BE2C (cell line): ENCODE results near the gene SLC11A1.
A peak's percentile ranks its signal among the peaks of the same experiment; 100 is the strongest.

Source experiments
- DNase-seq: peaks from one replicate; pipeline ENCODE4 v3.0.0-alpha.2; 2020
- H3K27me3 ChIP-seq: fragments of 250-450 bp; sonication (Bioruptor Pico); 2 replicates; pipeline ENCODE4 v1.5.1; 2020; ENCODE audit warnings: mild to moderate bottlenecking
- H3K36me3 ChIP-seq: fragments of 250-450 bp; sonication (Bioruptor Pico); 2 replicates; pipeline ENCODE4 v1.5.1; 2020; ENCODE audit warnings: mild to moderate bottlenecking
- H3K4me1 ChIP-seq: fragments of 250-450 bp; sonication (Bioruptor Pico); 2 replicates; pipeline ENCODE4 v1.5.1; 2020
- H3K4me3 ChIP-seq: 2 replicates; pipeline ENCODE4 v1.5.1; 2011; ENCODE audit warnings: low read depth, low read length
- H3K9me3 ChIP-seq: fragments of 250-450 bp; sonication (Bioruptor Pico); 2 replicates; pipeline ENCODE4 v1.5.1; 2020
- TF ChIP-seq, protein P1 (sequence below): IDR thresholded peaks from 2 replicates; pipeline ENCODE4 v1.5.1; 2012; ENCODE audit warnings: mild to moderate bottlenecking, low read depth, low read length

The SLC11A1 gene

DNA sequence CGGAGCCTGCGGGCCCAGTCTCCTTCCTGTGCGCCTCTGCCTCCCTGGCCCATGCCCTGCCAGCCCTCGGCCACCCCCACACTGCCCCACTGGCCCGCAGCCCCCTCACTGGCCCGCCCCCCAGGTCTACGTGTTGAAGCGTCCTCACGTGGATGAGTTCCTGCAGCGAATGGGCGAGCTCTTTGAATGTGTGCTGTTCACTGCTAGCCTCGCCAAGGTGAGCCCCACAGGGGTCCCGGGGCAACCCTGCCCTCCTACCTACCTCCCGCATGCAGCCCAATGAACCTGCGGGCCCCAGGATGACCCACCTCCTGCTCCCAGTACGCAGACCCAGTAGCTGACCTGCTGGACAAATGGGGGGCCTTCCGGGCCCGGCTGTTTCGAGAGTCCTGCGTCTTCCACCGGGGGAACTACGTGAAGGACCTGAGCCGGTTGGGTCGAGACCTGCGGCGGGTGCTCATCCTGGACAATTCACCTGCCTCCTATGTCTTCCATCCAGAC is 20.9 kb downstream of the SLC11A1 start:
- TF ChIP-seq, protein P1, sequence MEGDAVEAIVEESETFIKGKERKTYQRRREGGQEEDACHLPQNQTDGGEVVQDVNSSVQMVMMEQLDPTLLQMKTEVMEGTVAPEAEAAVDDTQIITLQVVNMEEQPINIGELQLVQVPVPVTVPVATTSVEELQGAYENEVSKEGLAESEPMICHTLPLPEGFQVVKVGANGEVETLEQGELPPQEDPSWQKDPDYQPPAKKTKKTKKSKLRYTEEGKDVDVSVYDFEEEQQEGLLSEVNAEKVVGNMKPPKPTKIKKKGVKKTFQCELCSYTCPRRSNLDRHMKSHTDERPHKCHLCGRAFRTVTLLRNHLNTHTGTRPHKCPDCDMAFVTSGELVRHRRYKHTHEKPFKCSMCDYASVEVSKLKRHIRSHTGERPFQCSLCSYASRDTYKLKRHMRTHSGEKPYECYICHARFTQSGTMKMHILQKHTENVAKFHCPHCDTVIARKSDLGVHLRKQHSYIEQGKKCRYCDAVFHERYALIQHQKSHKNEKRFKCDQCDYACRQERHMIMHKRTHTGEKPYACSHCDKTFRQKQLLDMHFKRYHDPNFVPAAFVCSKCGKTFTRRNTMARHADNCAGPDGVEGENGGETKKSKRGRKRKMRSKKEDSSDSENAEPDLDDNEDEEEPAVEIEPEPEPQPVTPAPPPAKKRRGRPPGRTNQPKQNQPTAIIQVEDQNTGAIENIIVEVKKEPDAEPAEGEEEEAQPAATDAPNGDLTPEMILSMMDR = no peak
- H3K9me3 ChIP-seq = no peaks in the 10 kb centered on the region
- peaks cover 20% of the 10 kb centered on the region for H3K36me3 ChIP-seq
- H3K27me3 ChIP-seq = peaks cover 12% of the 10 kb centered on the region
- H3K4me3 ChIP-seq = no peak overlapping the region
- DNase-seq = no peak
- H3K4me1 ChIP-seq = peaks cover 3% of the 10 kb centered on the region

DNA sequence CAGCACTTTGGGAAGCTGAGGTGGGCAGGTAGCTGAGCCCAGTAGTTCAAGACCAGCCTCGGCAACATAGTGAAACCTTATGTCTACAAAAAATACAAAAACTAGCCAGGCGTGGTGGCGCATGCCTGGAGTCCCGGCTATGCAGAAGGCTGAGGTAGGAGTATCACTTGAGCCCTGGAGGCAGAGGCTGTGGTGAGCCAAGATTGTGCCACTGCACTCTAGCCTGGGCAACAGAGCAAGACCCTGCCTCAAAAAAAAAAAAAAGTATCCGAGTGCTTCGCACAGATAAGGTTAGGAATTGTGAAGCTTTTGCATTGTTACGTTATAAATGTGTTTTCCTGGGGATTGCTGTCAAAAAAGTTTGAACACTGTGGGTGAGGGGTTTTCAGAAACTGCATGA is 21.7 kb downstream of the SLC11A1 start:
- H3K36me3 ChIP-seq = peaks cover 20% of the 10 kb centered on the region
- peaks cover 4% of the 10 kb centered on the region for H3K27me3 ChIP-seq
- H3K9me3 ChIP-seq = no peaks in the 10 kb centered on the region
- H3K4me3 ChIP-seq = no peak overlapping the region
- H3K4me1 ChIP-seq = peaks cover 2% of the 10 kb centered on the region; the same call in 1 of the 2 replicates
- TF ChIP-seq, protein P1 = no peak
- DNase-seq = no peak

DNA sequence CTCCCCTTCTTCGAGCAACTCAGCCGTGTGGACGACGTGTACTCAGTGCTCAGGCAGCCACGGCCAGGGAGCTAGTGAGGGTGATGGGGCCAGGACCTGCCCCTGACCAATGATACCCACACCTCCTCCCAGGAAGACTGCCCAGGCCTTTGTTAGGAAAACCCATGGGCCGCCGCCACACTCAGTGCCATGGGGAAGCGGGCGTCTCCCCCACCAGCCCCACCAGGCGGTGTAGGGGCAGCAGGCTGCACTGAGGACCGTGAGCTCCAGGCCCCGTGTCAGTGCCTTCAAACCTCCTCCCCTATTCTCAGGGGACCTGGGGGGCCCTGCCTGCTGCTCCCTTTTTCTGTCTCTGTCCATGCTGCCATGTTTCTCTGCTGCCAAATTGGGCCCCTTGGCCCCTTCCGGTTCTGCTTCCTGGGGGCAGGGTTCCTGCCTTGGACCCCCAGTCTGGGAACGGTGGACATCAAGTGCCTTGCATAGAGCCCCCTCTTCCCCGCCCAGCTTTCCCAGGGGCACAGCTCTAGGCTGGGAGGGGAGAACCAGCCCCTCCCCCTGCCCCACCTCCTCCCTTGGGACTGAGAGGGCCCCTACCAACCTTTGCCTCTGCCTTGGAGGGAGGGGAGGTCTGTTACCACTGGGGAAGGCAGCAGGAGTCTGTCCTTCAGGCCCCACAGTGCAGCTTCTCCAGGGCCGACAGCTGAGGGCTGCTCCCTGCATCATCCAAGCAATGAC is 22.4 kb downstream of the SLC11A1 start:
- Histone ChIP-seq H3K4me1 (peaks cover 2% of the 10 kb centered on the region; the same call in 1 of the 2 replicates), H3K27me3 (no peaks in the 10 kb centered on the region), H3K9me3 (no peaks in the 10 kb centered on the region), H3K36me3 (peaks cover 20% of the 10 kb centered on the region), H3K4me3 (no peak overlapping the region)
- TF ChIP-seq, protein P1 = no peak
- no peak for DNase-seq

DNA sequence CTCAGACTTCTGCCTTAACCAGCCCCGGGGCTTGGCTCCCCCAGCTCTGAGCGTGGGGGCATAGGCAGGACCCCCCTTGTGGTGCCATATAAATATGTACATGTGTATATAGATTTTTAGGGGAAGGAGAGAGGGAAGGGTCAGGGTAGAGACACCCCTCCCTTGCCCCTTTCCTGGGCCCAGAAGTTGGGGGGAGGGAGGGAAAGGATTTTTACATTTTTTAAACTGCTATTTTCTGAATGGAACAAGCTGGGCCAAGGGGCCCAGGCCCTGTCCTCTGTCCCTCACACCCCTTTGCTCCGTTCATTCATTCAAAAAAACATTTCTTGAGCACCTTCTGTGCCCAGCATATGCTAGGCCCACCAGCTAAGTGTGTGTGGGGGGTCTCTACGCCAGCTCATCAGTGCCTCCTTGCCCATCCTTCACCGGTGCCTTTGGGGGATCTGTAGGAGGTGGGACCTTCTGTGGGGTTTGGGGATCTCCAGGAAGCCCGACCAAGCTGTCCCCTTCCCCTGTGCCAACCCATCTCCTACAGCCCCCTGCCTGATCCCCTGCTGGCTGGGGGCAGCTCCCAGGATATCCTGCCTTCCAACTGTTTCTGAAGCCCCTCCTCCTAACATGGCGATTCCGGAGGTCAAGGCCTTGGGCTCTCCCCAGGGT is 23.1 kb downstream of the SLC11A1 start:
- no peaks in the 10 kb centered on the region for H3K27me3 ChIP-seq
- no peak for DNase-seq
- TF ChIP-seq, protein P1 = no peak
- no peaks in the 10 kb centered on the region for H3K9me3 ChIP-seq
- peaks cover 2% of the 10 kb centered on the region; the same call in 1 of the 2 replicates for H3K4me1 ChIP-seq
- peaks cover 20% of the 10 kb centered on the region for H3K36me3 ChIP-seq
- peak overlapping the region; percentile 45 for H3K4me3 ChIP-seq

DNA sequence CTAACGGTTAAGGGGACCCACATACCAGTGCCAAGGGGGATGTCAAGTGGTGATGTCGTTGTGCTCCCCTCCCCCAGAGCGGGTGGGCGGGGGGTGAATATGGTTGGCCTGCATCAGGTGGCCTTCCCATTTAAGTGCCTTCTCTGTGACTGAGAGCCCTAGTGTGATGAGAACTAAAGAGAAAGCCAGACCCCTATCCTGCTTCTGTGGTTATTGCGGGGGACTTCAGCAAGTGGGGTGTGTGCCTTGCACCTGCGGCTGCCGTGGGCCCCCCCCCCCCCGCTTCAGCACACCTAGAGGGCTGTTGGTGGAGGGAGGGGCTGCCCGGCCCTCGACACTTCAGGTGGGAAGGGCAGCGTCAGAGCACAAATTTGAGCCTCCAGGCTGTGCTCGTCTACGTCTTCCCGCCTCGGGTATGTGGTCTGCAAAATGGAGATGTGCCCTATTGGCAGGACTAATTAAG is 23.7 kb downstream of the SLC11A1 start:
- TF ChIP-seq, protein P1 = no peak
- no peak for DNase-seq
- peak overlapping the region; percentile 45 for H3K4me3 ChIP-seq
- H3K4me1 ChIP-seq = peaks cover 2% of the 10 kb centered on the region; the same call in 1 of the 2 replicates
- H3K9me3 ChIP-seq = no peaks in the 10 kb centered on the region
- peaks cover 20% of the 10 kb centered on the region for H3K36me3 ChIP-seq
- no peaks in the 10 kb centered on the region for H3K27me3 ChIP-seq
